Activated CD4-positive, alpha-beta T cell treated with anti-CD3 and anti-CD28 coated beads, Interleukin-2, amount 50 U/mL, for 24 hours (primary cell): ENCODE data around the gene GUK1.

Experiments
- DNase-seq, 2 donors: peaks; one replicate each; pipeline ENCODE4 v3.0.0-alpha.2; 2020; ENCODE audit warnings: low read depth in 1 of 2, low spot score in 1 of 2

The GUK1 gene, protein sequence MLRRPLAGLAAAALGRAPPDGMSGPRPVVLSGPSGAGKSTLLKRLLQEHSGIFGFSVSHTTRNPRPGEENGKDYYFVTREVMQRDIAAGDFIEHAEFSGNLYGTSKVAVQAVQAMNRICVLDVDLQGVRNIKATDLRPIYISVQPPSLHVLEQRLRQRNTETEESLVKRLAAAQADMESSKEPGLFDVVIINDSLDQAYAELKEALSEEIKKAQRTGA

DNA sequence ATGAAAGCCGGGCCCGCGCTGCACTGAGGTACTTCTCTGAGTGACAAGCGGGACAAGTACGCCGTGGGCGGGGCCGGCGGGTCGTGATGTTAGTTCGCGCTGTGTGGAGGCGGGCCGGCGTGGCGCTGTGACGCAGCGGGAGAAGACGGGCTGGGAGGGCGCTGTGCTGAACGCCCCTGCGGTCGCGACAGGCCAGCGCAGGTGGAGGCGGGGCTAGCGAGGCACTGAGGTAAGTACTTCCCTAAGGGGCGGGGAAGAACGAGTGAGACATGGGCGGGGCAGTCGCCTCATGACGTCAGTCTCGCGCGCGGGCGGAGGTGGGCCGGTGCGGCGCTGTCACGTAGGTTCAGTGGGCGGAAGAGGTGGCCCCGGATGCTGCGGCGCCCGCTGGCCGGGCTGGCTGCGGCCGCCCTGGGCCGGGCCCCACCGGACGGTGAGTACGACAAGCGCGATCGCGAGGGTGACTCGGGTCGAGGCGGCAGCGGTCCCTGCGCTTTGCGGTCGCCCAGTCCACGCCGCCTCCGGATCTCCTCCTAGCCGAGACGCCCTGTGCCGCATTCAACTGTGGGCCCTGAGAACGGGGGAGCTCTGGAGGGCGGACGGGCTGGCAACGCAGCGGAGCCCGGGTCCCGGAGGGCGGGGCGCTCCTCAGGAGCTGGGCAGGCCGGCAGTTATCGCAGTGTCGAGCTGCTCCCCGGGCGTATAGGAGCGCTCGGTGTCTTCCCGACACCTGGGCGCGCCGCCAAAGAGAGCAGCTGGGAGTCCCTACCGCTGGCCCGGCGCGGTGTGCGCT lies at the start of gene GUK1:
Gene GUK1 (plus strand): TSS at position 349 of the 793 bp plus-strand sequence. CDS start 24 bp downstream, at position 373.
- DNase-seq, result peak; percentile 99 to 100

DNA sequence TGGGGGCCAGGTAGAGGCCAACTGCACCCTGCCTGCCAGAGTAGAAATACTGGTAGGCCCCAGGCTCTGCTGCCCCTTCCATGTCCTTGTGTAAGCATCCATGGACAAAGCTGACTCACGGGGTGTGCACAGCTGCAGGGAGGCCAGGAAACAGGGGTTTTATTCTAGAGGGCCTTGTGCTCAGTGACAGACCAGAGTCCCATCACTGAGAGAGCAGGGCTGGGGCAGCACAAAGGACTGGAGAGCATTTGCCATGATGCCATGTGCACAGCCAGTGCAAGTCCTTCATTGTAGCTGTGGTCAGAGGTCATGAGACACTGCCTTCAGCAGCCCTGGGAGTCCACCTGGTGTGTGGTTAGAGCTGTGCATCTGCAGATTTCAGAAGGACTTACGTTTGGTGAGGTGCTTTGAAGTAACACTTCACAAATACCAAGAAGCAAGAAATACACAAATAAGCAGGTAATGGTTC lies 49.4 kb upstream of the GUK1 start:
- no peak for DNase-seq

DNA sequence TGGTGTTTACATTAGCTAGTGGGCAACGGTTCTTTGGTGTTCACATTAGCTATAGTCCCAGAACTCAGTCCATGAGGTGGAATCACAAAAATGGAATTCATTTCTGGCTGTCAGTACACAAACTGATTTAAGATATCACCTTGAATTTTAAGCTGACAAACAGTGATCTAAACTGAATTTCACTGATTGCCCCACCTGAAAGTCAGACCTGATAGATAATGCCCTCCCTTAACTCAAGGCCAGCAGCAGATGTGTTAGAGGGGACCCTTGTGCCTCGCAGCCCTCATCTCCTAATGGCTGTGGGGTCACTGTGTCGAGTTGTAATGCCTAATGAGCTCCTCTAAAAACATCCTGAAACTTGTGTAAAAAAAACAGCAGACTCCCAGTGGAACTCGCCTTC lies 49.0 kb upstream of the GUK1 start:
- DNase-seq, result no peak

DNA sequence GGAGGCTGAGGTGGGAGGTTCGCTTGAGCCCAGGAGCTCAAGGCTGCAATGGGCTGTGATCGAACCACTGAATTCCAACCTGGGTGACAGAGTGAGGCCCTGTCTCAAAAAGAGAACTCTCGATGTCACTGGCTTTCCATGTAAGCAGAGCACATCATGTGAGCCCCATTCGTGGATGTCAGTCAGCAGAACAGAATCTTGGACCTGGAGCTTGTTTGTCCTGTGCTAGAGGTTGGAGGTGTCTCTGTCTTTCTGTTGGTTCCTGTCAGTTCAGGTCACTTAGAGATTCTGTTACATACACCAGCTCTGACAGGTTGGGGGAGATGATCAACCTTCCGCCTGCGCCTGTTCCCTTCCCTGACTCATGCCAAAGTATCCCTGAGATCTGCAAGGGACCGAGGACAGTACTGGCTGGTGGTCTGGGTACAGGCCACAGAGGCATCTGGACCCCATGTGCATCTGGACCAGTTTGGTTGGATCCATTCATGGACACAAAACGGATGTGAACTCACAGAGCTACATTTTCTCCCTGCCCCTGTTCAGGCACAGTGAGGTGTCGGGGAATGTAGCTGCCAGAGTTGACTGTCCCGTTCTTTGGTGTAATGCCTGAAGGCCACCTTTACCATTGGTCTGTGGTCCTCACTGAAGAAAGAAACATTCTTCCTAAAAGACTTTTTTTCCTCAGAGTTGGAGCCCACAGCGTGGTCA lies 47.6 kb upstream of the GUK1 start:
- DNase-seq, result no peak

DNA sequence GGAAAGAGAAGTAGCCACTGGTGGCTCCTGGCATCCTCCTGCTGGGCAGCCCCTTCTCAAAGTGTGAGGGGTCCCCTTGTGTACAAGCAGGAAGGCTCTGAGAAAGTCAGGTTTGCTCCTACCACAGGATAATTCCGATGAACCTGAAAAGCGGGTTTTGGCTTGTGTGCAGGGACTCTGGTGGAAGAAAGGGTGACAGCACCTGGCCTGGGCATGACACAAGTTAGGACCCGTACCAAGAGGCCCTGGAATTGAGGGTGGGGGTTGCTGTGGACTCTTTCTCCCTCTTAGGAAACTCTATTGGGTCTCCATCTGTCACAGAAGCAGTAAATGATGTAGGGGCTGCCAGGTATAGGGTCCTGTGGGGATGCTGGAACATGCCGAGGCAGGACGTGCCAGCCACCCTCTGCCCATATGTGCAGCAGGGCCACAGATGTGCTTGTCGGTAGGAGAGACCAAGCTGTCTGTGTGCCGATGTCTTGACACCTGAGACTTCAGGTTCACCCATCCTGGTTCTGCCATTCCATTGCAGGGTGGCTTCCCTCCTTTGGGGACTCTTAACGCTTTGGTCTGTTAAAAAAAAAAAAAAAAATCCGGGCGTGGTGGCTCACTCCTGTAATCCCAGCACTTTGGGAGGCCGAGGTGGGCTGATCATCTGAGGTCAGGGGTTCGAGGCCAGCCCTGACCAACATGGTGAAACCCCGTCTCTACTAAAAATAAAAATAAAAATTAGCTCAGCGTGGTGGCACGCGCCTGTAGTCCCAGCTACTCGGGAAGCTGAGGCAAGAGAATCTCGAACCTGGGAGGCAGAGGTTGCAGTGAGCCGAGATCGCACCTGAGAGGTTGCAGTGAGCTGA lies 46.8 kb upstream of the GUK1 start:
- no peak for DNase-seq

DNA sequence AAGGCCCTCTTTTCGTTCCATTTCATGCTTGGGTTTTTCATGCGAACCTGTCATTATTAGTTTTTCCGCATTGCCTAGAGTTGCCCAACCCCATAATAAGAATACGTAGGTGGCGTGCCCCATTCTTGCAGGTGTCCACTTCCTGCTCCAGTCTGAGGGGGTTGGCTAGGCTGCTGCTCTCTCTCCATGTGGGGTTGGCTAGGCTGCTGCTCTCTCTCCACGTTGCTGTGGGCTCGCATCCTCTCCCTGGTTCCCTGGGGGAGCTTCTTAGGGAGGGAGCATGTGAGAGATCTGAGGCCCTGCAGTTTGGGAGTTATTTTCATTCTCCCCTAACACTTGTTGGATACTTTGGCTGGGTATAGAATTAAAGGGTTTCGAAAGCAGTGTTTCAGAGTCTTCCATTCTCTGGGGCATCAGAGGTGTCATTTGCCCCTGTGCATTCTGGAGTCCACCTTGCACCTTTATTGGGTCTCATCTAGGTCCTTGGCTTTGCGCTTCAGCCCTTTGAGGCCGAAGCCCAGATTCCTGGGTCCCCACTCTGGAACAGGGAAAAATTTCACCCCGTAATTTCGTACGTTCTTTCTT lies 45.6 kb upstream of the GUK1 start:
- DNase-seq, result no peak

DNA sequence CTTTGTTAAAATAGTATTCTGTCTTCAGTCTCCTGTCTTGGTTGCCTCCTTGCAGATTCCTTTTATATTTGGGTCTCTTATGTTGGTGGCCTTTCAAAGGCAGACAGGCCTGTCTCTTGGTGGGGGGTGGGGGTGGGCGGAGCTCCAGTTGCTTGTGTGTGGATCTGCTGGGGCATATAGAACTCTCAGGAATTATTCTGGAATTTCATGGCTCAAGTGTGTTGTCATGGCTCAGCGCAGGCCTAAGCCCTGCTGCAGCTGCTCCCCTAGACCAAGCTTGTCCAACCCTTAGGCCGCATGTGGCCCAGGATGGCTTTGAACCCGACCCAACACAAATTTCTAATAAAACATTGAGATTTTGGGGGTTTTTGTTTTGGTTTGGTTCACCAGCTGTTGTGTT lies 44.9 kb upstream of the GUK1 start:
- no peak for DNase-seq

DNA sequence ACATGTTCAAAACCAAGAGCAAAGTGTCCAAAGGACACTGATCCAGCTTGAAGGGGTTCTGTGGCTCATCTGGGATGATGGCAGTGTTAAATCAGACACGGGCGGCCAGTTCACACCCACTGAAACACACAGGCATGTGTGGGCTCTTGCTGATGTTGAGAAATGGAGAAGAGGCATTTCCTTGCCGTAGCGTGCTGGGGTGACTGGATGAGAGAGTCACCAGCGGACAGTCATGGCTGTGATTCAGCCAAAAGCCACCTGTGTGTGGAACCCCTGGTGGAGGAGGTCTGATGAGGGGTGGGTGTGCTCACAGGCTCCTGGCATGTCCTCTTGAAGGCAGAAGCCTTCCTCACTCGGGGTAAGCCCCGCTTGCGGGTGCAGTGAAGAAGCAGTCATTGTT lies 44.1 kb upstream of the GUK1 start:
- DNase-seq, result no peak

DNA sequence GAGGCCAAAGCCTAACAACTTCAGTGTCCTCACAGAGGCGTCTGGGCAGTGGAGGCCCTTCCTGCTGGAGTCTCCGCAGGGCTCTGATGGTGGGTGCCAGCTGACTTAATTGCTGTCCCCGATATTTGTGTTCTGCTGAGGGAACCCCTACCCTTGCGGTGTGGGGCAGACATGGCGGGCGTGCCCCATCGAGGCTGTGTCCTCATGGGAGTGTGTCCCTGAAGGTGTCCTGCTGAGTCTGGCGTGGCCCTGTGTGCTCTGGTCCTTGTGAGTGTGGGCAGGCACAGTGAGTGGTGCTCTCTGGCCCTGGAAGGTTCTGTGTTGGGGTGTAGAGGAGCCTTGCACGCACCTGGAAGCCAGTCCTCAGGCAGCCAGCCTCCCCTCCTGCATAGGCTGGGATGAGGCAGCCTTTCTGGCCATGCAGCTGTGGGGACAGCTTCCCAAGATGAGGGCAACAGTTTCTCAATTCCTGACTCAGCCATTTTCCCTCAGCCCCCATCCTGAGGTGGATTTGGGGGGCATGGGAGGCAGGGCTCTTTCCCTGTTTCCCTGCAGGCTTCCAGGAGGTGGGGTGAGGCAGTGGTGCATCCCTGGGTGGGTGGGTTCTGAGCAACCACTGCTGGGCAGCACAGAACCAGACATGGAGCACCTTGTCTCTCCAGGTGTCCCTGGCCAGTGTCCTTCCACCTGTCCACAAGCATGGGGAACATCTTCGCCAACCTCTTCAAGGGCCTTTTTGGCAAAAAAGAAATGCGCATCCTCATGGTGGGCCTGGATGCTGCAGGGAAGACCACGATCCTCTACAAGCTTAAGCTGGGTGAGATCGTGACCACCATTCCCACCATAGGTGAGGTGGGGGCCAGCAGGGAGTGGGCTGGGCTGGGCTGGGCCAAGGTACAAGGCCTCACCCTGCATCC lies 43.4 kb upstream of the GUK1 start:
- no peak for DNase-seq

DNA sequence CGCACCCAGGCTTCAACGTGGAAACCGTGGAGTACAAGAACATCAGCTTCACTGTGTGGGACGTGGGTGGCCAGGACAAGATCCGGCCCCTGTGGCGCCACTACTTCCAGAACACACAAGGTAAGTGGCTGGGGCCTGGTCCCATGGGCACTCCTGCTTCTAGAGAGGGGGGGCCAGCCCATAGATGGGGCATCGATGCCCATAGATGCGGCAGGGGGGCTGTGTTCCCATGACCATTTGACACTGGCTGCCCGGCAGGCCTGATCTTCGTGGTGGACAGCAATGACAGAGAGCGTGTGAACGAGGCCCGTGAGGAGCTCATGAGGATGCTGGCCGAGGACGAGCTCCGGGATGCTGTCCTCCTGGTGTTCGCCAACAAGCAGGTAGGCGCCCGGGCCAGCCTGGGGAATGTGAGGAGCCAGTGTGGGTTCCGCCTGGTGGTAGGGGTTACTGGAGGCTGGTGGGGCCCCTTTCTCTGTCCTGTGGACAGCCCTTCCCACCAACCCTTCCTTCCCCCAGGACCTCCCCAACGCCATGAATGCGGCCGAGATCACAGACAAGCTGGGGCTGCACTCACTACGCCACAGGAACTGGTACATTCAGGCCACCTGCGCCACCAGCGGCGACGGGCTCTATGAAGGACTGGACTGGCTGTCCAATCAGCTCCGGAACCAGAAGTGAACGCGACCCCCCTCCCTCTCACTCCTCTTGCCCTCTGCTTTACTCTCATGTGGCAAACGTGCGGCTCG lies 42.6 kb upstream of the GUK1 start:
- no peak for DNase-seq

DNA sequence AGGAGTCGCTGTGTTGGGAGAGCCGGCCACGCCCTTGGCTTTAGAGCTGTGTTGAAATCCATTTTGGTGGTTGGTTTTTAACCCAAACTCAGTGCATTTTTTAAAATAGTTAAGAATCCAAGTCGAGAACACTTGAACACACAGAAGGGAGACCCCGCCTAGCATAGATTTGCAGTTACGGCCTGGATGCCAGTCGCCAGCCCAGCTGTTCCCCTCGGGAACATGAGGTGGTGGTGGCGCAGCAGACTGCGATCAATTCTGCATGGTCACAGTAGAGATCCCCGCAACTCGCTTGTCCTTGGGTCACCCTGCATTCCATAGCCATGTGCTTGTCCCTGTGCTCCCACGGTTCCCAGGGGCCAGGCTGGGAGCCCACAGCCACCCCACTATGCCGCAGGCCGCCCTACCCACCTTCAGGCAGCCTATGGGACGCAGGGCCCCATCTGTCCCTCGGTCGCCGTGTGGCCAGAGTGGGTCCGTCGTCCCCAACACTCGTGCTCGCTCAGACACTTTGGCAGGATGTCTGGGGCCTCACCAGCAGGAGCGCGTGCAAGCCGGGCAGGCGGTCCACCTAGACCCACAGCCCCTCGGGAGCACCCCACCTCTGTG lies 41.7 kb upstream of the GUK1 start:
- no peak for DNase-seq

DNA sequence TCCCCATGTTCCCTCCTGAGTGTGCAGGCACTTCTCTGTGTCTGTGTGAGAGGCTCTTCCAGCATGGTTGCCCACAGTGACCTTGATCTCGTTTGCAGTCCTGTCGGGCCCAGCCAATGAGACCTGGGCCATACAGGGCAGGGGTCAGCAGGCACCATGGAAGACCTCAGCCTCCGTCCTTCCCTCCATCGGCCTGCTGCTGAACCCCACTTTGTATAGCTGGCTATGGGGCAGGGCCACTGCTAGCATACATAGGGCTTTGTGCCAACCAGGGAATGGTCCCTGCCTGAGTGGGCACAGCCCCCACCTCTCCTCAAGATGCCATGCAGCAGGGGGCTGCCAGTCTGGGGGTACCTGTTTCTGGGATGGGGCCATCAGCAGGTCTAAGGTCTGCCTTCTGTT lies 40.7 kb upstream of the GUK1 start:
- DNase-seq, result no peak

DNA sequence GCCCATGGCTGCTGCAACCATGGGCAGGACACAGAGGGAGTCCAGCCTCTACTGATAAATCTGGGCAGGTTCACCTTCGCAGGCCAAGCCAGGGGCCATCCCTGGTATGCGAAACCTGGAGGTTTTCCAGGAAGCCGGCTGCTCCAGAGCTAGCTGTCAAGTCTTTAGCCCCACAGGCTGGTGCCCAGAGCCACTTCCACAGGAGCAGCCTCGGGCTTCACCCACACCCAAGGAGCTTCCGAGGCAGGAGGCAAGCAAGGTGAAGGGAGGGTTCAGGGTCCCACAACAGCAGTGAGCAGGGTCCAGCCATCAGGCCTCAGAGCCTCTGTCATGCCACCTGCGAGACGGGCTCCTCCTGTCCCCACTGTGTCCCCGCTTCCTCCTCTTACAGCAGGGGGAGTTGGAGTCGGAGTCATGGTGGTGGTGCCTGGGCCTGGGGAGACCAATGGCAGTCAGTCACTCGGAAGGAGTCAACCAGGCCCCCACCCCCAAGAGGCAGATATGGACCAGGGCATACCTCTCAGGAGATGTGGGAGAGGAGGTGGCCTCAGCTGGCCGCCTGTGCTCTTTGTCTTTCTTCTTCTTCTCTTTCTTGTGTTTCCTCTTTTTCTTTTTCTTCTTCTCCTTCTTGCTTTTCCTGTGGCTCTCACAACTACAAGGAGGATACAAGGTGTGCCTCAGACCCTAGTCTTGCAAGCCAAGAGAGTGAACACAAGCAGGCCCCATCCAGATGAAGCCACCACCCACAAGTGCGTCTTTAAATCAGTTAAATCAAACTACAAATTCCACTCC lies 39.1 kb upstream of the GUK1 start:
- no peak for DNase-seq

DNA sequence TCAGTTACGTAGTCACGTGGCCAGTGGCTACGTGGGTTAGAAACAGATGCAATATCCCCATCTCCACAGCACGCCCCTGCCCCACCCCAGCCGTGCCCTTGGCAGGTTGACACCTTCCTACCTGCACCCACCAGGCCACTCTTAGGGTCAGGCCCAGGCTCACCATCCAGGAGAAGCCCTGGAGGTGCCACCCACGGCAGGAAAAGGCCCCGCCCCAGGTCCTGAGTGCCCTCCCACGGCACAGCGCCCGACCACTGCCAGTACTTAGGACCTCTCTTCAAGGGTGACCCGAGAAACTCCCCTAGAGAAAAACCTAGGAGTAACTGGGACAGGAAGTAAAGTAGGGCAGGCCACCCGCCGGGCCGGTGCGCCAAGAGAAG lies 38.5 kb upstream of the GUK1 start:
- DNase-seq, result no peak

DNA sequence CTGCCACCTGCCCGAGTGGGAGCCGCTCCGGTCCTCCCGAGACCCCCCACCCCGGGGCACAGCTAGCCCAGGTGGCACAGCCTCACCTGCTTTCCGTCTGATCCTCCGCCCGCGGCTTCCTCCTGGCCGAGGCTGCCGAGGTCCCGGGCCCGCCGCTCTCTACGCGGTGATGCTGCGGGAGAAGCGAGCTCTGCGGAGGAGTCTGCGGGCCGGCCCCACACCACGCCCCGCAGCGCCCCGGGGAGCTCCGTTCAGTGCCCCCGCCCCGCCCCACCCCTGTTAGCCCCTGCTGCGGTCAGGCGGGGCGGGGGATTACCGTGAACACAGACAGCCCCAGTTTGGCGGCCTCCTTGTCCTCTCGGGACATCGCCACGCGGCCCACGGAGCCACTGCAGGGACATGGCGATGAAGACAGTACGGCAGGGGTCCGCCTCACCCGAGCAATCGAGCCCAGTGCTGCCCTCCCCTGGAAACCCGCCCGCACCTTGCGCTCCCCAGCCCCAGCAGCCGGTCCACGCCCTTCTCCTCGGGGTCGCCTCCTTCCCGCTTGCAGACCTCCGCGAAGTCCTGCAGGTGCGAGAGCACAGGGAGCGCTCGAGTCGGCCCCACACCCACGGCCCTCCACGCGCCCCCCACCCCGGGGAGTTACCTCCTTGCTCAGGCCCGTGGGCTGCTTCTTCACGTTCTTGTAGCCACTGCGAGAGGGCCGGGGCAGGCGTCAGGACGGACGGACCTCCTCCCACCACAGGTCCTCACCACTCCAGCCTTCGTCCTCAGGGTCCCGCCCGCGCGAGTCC lies 37.9 kb upstream of the GUK1 start:
- DNase-seq, result peak in 1 of 2 donors; percentile 36

DNA sequence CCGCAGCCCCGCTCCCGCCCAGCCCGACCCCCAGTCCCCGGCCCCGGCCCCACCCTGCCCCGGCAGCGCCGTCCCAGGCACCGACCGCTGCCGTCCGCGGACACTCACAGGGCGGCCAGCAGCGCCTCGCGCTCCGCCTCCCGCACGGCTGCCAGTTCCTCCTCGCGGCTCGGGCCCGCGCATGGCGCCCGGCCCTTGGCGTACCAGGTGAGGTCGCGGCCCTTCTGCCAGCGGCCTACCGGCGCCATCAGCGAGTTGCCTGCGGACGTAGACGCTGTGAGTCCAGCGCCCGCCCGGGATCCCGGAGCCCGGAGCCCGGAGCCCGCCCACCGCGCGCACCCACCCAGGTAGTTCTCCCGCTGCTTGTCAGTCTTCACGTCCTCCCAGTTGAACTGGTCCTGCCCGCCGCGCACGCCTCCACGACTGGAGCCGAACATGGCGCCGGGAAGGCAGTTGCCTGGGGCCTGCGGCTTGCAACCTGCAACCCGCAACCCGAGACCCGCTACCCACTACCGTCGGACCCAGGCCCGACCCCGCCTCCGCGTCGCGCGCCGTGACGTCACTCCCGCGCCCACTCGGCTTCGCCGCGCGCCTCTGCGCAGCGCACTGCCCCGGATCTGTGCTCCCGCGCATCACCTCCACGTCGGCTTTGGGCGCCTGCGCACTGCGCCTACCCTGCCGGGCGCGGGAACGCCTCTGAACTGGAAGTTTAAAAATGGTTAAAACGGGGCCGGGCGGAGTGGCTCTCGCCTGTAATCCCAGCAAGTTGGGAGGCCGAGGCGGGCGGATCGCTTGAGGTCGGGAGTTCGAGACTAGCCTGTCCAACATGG lies 37.1 kb upstream of the GUK1 start, which contains the start of gene C1orf35:
Gene C1orf35 (minus strand): TSS at position 535 of the 830 bp plus-strand sequence. CDS start 98 bp downstream, at position 437.
- peak; percentile 92 to 94 for DNase-seq
